ENCODE measurements around the gene EIF4H.
"Not testable (repeated sequence)": the region's sequence is repeated elsewhere in the genome, so short reads cannot be mapped to it uniquely, and the experiment has no call there.

Gene EIF4H

DNA sequence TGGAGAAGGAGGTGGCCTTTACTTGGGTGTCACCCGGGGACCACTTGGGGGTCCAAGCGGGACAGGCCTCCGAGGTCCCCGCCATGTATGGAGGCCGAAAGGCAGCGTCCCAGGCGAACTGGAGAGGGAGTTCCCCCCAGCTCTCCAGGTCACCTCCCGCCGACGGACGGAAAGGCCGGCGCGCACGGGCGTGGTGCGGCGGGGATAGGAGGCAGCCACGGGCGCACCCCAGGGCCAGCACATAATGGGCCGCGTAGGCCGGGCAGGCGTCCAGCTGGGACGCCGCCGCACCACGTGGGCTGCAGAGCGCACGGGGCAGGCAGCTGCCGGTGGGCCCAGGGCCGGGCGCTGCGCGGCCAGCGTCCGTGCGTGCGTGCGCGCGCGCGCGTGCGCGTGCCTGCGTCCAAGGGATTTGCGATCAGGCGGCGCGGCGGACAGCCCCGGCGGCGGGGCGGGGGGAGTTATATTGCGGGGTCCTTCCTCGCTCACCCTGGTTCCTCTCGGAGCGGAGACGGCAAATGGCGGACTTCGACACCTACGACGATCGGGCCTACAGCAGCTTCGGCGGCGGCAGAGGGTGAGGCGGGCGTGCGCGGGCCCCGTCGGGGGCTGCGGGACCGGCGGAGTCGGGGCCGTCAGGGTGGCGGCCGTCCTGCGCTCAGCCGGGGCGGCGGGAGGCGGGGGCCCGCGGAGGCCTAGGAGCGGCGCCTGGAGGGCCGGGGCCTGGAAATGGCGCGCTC, at the start of gene EIF4H:
EIF4H (plus strand) TSS at position 491 of the 740 bp plus-strand sequence; CDS start at position 519, 28 bp downstream.
- DNase-seq, result peak; percentile 93

DNA sequence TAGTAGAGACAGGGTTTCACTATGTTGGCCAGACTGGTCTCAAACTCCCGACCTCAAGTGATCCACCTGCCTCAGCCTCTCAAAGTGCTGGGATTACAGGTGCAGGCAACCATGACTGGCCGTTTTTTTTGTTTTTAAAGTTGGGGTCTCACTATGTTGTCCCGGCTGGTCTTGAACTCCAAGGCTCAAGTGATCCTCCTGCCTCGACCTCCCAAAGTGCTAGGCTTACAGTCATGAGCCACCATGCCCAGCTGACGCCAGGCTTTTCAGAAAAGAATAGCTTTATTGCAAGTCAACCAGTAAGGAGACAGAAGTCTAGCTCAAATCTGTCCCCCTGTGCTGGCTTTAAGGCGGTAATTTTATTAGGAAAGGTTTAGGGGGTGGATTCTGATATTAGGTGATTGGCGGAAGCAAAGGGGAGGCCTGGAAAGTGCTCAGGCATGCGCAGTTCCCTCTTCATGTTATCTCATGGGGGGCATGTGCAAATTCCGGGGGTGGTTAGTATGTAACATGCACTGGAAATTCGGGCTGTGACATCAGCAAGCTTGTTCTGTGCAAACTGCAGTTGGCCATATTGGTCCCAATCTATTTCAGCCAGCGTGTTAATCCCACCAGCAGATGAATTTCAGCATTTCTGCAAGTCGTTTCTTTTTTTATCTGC, 47.8 kb upstream of the EIF4H start:
- no peak for DNase-seq

DNA sequence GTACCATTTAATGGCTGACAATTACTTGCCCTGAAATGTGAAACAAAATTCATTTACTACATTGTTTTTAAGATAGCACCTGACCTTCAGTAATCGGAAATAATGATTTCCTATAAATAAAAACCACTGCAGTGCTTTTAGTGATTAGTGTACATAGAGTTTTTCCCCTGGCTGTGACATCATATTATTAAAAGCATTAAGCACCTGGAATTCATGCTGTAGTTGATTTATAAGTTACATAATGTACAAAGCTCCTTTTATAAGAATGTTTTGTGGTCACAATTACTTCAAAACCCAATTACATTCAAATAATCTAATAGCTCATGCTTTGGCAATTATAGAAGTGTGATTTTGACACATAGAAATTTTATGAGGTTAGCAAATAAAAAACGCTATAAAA, 44.3 kb upstream of the EIF4H start:
- no peak for DNase-seq

DNA sequence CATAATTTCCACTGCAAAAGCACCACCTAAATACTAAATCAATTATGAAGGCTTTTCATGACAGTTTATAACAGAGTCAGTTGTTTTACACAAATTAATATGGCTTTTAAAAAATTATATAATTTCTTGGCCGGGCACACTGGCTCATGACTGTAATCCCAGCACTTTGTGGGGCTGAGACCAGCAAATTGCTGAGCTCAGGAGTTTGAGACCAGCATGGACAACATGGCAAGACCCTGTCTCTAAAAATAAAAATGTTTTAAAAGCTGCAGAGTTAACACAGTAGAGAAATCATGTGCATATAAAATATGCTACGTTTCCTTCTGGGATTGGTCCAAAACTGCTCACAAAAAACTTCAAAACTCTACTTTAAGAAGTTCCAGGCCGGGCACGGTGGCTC, 43.6 kb upstream of the EIF4H start:
- DNase-seq, result no peak

DNA sequence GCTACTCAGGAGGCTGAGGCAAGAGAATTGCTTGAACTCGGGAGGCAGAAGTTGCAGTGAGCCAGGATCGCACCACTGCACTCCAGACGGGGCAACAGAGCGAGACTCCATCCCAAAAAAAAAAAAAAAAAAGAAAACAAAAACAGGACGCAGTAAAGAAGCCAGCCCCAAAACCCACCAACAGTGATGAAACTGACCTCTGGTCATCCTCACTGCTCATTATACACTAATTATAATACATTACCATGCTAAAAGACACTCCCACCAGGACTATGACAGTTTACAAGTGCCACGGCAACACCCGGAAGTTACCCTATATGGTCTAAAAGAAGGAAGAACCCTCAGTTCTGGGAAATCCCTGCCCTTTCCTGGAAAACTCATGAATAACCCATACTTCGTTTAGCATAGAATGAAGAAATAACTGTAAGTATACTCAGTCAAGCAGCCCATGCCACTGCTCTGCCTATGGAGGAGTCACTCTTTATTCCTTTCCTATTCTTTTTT, 40.0 kb upstream of the EIF4H start:
- peak; percentile 98 for DNase-seq

DNA sequence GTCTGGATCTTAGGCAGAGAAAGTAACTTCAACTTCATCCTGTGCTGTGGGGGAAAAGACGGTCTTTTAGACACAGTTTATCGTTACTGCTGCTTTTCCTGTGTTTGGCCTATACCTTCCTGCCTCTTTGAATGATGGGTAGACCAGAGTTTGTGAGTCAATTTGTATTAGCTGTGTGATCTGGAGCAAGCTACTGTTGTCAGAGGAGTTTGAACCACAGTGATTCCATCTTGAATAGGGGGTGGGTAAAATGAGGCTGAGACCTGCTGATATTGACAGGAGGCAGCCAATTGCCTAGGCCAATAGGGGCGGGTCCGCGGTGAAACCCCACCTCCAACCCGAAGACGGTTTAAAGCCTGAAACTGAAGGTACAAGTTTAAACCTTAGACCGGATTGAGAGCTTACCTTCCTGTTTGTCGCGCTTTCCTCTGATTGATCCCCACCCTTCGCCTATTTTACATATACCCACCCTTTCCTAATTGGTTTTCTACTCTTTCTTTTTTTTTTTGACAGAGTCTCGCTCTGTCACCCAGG, 35.8 kb upstream of the EIF4H start:
- DNase-seq, result no peak

DNA sequence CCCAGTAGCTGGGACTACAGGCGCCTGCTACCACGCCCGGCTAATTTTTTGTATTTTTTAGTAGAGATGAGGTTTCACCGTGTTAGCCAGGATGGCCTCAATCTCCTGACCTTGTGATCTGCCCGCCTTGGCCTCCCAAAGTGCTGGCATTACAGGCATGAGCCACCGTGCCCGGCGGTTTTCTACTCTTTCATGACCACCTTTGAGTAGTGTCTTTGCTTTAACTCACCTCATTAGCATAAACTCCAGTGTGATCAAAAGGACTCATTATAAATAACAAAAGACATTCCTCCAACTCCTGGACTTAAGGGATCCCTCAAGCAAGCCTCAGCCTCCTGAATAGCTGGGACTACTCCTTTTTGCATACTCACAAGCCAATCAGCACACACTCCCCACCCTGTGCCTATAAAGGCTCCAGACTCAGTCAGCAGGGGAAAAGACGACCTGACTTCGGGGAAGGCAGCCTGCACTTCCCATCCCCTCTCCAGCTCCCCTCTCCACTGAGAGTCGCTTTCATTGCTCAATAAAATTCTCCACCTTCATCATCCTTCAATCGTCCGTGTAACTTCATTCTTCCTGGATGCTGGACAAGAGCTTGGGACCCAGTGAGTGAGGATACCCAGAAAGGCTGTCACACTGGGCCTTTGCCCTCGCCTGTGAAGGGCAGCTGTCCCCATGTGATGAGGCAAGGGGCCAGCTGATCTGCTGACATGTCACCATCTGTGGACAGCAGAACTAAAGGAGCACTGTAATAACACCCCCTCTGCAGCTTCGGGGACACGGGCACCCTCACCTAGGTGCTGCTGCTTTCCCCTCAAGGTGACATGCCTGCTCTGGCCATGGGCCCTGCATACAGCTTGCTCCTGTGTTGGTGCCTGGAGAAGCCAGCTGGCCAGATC, 35.0 kb upstream of the EIF4H start:
- no peak for DNase-seq

DNA sequence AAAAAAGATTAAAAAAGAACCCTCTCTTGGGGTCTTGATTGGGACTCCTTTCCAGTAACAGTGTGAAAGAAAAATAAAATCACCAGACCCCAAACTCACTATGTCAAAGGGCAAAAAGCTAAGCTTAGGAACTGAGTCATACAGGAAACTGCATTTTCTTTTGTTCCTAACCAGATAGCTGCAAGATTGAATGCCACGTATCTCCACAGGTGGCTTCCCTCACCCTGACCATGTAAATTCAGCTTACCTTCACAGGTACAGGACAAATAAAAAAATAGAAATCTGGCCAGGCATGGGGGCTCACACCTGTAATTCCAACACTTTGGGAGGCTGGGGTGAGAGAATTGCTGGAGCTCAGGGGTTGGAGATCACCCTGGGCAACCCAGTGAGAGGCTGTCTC, 32.5 kb upstream of the EIF4H start:
- DNase-seq, result no peak

DNA sequence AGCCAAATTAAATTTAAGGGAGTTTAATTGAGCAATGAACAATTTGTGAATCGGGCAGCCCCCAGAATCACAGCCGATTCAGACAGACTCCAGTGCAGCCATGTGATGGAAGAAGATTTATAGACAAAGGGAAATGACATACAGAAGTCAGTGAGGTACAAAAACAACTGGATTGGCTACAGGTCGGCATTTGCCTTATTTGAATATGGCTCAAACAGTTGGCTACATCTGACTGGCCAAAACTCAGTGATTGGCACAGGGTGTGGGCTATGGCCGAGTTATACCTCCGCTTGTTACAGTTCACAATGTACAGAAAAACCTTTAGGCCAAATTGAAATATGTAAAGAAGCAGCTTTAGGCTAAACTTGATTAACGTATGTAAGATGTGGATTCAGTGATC, 30.8 kb upstream of the EIF4H start:
- no peak for DNase-seq

DNA sequence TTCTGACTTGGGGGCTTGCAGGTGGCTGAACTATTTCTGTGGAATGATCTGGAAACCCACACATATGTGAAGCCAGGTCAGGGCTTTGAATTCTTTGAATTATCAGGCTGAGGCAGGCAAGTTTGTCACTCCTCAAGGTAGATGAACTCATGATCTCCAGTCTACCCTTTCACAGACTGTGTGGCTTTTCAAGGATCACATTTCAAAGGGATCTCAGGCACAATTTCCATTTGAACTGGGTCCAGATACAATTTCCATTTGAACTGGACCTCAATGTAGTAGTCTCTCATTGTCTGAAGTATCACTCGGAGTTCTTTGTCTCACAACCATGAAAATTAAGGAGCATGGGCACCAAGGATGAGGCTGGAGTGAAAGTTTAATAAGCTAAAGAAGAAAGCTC, 25.7 kb upstream of the EIF4H start:
- DNase-seq, result no peak

DNA sequence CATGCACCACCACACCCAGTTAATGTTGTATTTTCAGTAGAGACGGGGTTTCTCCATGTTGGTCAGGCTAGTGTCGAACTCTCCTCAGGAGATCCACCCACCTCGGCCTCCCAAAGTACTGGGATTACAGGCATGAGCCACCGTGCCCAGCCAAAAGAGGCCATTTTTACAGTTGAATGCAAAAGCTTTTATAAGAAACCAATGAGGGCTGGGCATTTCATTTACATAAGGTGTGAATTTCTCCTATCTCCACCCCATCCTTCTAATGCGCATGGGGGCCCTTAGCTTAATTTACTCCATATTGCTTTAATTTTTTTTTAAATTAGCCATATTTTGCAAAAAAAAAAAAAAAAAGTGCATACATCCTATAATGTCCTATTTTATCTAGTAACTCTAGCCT, 25.1 kb upstream of the EIF4H start:
- no peak for DNase-seq

DNA sequence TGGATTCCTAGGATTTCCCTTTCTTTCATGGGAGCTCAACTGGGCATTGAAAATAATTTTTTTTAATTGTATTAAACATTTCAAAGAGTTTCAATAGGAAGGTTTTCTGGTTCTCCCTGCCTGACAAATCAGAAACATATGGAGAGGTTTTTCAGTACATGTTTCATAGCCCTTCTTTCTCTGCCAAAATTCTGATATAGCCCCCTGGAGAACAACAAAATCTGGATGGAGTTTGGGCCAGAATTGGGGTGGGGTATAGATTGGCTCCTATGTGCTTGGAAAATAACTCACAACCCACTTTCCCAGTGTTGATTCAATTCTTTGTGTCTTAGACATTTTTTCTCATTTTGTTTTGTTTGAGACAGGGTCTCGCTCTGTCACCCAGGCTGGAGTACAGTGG, 24.6 kb upstream of the EIF4H start:
- no peak for DNase-seq

DNA sequence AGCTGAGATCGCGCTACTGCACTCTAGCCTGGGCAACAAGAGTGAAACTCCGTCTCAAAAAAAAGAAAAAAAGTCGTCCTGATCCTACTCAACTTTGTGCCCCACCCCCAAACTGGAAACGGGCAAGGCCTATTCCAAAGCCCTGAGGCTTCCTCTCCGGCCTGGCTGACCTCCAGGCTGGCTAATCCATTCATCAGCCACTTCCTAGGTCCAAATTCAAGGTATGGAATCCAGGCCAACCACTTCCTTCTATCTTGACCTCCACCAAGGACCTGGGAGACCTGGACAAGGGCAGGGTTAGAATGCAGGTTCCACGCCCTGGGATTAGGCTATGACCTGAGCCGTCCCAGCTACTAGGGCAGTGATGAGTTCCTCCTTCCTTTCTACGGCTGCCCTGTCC, 20.4 kb upstream of the EIF4H start:
- no peak for DNase-seq

DNA sequence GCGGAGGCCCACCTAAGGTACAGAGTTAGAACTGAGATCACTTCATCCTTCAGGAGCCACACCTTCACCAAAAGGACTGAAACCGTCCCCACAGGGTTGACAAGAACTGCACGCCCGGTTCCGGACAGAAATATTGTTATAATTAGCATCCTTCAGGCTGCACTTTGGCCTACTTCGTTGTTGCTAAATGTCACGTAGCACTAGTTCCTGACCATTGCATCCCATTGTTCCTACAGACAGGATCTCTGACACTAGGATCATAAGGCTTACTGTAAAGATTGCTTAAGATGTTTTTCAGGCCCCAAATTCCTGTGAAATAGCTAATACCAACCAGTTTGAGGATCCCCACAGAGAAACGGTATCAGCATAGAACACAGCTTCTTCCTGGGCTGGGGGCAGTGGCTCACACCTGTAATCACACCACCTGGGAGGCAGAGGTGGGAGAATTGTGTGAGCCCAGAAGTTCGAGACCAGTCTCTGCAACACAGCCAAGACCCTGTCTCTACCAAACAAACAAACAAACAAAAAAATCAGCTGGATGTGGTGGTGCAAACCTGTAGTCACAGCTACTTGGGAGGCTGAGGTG, 18.3 kb upstream of the EIF4H start:
- DNase-seq, result no peak

DNA sequence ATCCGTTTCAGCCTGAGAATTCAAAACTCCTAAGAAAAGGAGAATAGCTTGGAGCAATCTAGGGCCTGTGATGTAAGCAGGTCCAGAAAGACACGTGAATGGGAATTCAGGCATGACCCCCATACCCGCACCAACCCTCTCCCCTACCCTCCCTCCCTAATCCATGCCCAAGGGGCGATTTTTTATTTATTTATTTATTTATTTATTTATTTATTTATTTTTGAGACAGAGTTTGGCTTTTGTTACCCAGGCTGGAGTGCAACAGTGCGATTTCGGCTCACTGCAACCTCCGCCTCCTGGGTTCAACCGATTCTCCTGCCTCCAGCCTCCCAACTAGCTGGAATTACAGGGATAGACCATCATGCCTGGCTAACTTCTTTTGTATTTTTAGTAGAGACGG, 16.6 kb upstream of the EIF4H start:
- no peak for DNase-seq

DNA sequence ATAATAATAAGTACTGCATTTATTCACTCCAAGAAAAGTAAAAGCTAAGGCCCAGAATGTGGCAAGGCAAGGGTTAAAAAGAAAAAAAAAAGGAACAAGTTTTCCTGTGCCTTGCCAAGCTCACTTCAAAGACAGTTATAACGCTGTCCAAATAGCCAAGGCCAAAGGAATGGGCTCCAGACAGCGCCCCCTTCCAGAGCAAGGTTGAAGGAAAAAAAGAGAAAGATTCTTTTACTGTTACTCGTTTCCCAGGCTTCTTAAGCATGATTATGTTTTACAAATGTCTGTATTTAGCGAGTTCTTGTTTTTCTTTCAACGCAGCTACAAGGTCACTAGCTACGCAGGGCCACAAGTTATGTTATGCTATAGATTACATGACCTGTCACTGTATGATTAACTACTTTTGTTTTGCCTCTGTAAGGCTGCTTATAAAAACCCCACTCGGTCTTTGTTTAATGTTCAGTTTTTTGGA, 9.1 kb upstream of the EIF4H start:
- peak; percentile 26 for DNase-seq

DNA sequence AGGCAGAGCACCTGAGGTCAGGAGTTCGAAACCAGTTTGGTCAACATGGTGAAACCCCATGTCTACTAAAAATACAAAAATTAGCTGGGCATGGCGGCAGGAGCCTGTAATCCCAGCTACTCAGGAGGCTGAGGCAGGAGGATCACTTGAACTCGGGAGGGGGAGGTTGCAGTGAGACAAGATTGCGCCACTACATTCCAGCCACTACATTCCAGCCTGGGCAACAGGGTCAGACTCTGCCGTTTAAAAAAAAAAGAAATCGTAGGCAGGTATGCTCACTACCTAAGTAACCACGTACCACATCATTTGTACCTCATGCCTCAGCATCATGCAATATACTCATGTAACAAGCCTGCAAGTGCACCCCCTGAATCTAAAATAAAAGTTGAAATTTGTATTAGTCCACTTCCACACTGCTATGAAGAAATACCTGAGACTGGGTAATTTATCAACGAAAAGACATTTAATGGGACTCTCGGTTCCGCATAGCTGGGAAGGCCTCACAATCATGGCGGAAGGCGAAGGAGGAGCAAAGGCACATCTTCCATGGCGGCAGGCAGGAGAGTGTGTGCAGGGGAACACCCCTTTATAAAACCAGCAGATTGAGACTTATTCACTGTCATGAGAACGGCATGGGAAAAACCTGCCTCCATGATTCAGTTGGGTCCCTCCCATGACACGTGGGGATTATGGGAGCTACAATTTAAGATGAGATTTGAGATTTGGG, 8.1 kb upstream of the EIF4H start:
- no peak for DNase-seq

DNA sequence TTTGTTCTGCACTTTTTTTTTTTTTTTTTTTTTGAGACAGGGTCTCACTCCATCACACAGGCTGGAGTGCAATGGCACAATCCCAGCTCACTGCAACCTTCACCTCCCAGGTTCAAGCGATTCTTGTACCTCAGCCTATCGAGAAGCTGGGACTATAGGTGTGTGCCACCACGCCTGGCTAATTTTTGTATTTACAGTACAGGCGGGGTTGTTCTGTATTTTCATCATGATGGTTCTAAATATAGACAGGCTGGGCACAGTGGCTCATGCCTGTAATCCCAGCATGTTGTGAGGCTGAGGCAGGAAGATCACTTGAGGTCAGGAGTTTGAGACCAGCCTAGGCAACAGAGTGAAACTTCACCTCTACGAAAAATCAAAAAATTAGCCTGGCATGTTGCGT, 6.8 kb upstream of the EIF4H start:
- DNase-seq, result not testable (repeated sequence)

DNA sequence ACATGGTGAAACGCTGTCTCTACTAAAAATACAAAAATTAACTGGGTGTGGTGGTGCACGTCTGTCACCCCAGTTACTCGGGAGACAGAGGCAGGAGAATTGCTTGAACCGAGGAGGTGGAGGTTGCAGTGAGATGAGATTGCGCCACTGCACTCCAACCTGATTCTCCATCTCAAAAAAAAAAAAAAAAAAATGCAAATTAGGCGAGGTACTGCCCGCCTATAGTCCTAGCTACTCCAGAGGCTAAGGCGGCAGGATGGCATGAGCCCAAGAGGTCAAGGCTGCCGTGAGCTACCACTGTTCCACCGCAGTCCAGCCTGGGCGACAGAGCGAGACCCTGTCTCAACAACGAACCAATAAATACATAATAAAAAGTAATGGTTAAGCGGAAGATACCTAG, 1.1 kb upstream of the EIF4H start:
- no peak for DNase-seq

DNA sequence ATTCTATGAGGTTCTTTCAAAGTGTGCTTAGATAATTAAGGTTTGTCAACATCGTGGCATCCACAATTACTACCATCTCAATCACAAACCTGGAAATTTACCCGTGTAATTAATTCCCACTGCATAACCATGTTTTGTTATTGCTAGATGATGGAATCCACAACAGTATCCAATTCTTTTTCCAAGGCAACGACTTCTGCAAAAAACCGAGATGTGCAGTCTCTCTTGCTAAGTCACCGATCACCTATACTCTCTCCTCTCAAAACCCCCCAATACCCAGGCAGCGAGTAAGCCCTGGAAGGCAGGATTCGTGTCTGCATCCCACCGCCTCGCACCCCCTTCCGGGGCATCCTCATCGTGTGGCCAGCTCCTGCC, 678 bp upstream of the EIF4H start:
- DNase-seq, result no peak

DNA sequence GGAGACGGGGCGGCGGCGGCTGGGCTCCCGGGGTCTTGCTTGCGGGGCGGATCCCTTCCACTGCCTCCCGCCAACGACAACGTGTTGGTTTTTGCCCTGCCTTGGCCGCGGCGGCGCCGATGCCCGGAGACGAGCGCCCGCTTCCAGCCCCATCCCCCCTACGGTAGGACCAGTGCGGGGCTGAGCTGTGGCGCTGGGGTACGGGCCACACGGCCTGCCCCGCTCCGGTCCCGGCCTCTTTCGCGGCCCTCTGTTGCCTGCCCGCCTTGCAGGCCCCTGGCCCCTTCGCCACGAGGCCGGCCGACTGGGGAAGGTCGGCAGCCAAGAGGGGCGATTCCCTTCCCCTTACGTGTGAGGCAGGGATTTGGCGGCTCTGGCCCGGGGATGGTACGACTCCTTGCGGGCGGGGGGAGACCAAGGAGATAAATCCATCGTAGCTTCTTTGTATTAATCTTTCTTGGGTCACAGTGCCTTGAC, 488 bp downstream of the EIF4H start:
- peak; percentile 46 for DNase-seq

DNA sequence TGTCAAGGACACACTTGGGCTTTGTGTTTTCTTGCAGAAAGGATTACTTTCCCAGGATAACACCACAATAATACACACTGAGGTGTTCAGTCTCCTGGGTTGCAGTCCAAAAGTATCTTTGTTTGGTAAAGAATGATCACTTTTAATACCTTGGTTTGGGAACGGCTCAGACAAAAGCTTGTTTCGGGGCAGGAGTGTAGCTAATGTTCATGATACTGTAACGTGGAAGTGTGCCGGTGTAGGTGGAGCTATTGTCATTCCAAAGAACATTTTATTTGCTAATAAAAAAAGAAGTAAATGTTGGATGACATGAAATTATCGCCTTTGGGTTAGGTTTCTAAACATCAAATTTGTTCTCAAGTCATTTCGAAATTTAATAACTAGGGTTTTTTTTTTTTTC, 1.2 kb downstream of the EIF4H start:
- DNase-seq, result no peak

Data from inflammatory macrophage treated with lipopolysaccharide for 4 hours (primary cell).